NT2/D1 (cell line): ENCODE data around the gene TCF23.

Experiments used
- DNase-seq: peaks from one replicate; pipeline ENCODE4 v3.0.0-alpha.2; 2011; ENCODE audit warnings: low read depth, low spot score
- H3K27me3 ChIP-seq: 2 replicates; pipeline ENCODE4 v1.6.0; 2011; ENCODE audit warnings: mild to moderate bottlenecking; ENCODE audit not compliant: insufficient read length, insufficient read depth
- H3K36me3 ChIP-seq: 2 replicates; pipeline ENCODE4 v1.6.1; 2011; ENCODE audit warnings: mild to moderate bottlenecking, low read length, mixed read lengths; ENCODE audit not compliant: insufficient read depth, insufficient read length
- H3K4me1 ChIP-seq: 2 replicates; pipeline ENCODE4 v1.5.1; 2011; ENCODE audit not compliant: insufficient read depth, insufficient read length
- H3K4me3 ChIP-seq: 2 replicates; pipeline ENCODE4 v1.5.1; 2011; ENCODE audit warnings: low read depth; ENCODE audit not compliant: insufficient read length
- H3K9ac ChIP-seq: 2 replicates; pipeline ENCODE4 v1.6.0; 2011; ENCODE audit warnings: low read depth; ENCODE audit not compliant: insufficient read length
- H3K9me3 ChIP-seq: 2 replicates; pipeline ENCODE4 v1.5.1; 2011; ENCODE audit warnings: mild to moderate bottlenecking, low read length; ENCODE audit not compliant: insufficient read depth
- SUZ12 ChIP-seq: IDR thresholded peaks from 2 replicates; pipeline ENCODE4 v1.6.1; 2011; ENCODE audit not compliant: insufficient read length, insufficient read depth; ENCODE audit errors: extremely low read depth
- YY1 ChIP-seq: IDR thresholded peaks from 2 replicates; pipeline ENCODE4 v1.6.1; 2011; ENCODE audit not compliant: insufficient read length, insufficient read depth
- ZNF274 ChIP-seq: IDR thresholded peaks from 2 replicates; pipeline ENCODE4 v1.6.1; 2011; ENCODE audit warnings: mild to moderate bottlenecking, low read depth, low read length

The TCF23 gene

DNA sequence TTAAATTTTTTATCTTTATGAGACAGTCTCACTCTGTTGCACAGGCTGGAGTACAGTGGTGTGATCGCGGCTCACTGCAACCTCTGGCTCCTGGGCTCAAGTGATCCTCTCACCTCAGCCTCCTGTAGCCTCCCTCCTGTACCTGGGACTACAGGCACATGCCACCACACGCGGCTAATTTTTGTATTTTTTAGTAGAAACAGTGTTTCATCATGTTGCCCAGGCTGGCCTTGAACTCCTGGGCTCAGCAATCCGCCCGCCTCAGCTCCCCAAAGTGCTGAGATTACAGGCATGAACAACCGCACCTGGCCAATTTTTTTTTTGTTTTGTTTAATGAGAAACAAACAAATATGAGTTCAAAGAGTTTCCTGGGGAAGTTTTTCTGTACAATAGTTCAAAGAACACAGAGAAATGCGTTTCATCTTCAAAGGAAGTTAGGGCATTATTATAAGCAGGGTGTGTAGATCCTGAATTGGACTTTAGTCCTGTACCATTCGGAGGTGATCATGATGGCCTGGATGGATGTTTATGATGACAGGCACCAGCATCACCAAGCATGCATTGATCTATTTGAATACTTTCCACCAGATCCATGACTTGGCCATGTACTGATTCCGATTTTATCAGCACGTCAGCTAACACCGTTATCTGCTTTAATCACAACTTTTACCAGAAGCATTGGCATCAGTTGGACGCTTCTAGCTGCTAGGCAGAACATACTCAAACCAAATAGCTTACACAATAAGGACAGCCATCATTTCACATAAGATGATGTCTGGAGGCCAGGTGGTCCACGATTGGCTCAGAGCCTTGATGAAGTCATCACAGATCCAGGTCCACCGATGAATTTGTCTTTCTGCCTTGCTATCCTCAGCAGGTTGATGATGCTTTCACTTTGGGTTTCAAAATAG is 28.9 kb downstream of the TCF23 start:
- no peak for TF ChIP-seq SUZ12
- TF ChIP-seq YY1: no peak
- no peak for TF ChIP-seq ZNF274
- DNase-seq: no peak
- Histone ChIP-seq H3K36me3 (no peaks in the 10 kb centered on the region), H3K9me3 (no peaks in the 10 kb centered on the region), H3K9ac (no peak overlapping the region), H3K4me1 (no peaks in the 10 kb centered on the region), H3K27me3 (no peaks in the 10 kb centered on the region), H3K4me3 (no peak overlapping the region)

DNA sequence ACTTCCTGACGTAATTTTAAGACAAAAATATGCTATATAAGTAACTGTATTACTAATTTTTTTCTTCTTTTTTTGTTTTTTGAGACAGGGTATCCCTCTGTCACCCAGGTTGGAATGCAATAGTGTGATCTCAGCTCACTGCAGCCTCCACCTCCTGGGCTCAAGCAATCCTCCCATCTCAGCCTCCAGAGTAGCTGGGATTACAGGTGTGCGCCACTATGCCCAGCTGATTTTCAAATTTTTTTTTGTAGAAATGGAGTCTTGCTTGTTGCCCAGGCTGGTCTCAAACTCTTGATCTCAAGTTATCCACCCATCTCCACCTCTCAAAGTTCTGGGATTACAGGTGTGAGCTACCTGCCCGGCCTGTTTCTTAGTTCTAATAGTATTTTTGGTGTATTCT is 29.7 kb downstream of the TCF23 start:
- Histone ChIP-seq H3K36me3 (no peaks in the 10 kb centered on the region), H3K4me1 (no peaks in the 10 kb centered on the region), H3K9me3 (no peaks in the 10 kb centered on the region), H3K27me3 (no peaks in the 10 kb centered on the region), H3K9ac (no peak overlapping the region), H3K4me3 (no peak overlapping the region)
- TF ChIP-seq SUZ12: no peak
- no peak for TF ChIP-seq YY1
- no peak for TF ChIP-seq ZNF274
- DNase-seq: no peak

DNA sequence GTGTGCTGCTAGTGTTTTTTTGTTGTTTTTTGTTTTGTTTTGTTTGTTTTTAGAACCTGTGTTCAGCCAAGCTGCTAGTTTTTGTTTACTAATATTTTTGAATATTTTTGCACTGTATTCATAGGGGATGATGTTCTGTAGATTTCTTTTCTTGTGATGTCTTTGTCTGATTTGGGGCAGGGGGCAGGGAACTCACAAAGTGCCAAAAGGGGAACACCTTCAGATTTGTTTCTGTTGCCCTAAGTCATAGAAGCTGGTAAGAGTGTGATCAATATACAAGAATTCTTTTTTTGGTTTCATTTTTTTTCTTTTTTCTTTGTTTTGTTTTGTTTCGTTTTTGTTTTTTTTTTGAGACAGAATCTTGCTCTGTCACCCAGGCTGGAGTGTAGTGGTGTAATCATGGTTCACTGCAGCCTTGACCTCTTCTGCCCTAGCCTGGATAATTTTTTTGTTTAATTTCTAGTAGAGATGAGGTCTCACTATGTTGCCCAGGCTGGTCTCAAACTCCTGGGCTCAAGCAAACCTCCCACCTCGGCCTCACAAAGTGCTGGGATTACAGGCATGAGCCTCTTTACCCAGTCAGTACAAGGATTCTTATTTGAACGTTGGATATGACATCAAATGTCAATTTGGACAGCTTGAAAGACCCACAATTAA is 30.7 kb downstream of the TCF23 start:
- no peaks in the 10 kb centered on the region for H3K36me3 ChIP-seq
- no peak overlapping the region for H3K9ac ChIP-seq
- DNase-seq: no peak
- no peak for TF ChIP-seq SUZ12
- no peak for TF ChIP-seq YY1
- no peak for TF ChIP-seq ZNF274
- H3K27me3 ChIP-seq: no peaks in the 10 kb centered on the region
- H3K4me3 ChIP-seq: no peak overlapping the region
- no peaks in the 10 kb centered on the region for H3K9me3 ChIP-seq
- H3K4me1 ChIP-seq: no peaks in the 10 kb centered on the region

DNA sequence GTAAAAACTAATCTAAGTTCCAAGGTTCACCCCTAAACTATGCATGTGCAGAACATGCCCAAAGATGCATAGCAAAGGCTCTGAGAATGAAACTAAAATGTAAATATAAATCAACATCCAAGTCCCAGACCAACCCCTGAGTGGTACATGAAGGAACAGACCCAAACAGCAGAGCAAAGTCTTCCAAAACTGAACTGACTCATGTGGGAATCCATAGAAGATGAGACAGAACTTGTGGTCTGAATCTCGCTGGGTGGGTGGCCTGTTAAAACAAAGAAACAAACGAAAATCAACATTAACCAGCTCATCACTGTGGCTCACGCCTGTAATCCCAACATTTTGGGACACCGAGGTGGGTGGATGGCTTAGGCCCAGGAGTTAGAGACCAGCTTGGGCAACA is 33.5 kb downstream of the TCF23 start:
- Histone ChIP-seq H3K4me3 (no peak overlapping the region), H3K36me3 (no peaks in the 10 kb centered on the region), H3K4me1 (no peaks in the 10 kb centered on the region), H3K9ac (no peak overlapping the region), H3K9me3 (no peaks in the 10 kb centered on the region), H3K27me3 (no peaks in the 10 kb centered on the region)
- TF ChIP-seq SUZ12 (no peak), ZNF274 (no peak), YY1 (no peak)
- no peak for DNase-seq

DNA sequence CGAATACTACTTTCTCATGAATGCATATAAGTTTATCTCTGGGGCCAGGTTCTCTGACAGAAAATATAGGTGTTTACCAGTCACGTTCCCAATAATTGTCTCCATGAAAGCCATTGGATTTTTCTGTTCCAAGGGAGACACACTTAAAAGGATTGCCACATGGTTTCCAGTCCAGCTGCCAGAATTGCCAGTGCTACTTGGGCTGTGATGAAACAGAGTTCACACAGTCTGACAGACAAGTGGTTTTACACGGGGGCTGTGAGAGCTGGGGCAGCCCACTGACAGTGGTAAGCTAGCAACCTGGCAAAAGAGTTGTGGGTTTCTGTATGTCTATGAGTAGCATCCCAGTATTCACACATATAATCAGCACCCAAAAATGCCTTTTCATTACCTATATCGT is 35.3 kb downstream of the TCF23 start:
- TF ChIP-seq SUZ12 (no peak), ZNF274 (no peak), YY1 (no peak)
- DNase-seq: no peak
- Histone ChIP-seq H3K9ac (no peak overlapping the region), H3K9me3 (no peaks in the 10 kb centered on the region), H3K27me3 (no peaks in the 10 kb centered on the region), H3K4me1 (no peaks in the 10 kb centered on the region), H3K4me3 (no peak overlapping the region), H3K36me3 (no peaks in the 10 kb centered on the region)

DNA sequence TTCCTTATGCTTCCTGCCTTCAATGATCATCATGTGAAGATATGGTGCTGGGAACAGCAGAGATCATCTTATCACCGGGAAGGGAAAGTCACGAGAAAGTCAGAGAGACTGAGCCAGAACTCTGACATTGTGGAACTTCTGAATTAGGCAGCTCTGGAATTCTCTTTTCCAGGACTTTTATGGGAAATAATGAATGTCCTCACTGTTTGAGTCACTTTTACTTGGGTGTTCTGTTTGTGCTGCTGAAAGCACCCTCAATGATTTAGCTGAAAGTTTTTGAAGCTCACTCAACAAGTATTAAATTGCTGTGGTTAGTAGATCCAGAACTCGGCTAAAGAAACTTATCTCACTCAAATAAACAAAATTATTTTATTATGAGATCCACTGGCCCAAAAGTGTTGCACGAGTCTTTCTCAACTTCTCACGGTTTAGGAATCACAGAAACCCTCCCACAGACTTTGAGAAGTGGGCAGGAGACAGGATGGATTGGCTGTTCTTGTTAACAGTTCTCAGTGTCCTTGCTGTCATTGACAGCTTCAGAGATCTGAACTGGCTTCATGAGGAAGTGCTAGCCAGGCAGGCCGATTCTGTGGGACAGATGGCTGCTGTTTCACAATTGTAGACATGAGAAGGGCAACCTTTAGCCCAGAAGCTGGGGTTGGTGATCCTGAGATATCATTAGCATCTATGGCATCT is 36.7 kb downstream of the TCF23 start:
- H3K4me1 ChIP-seq: no peaks in the 10 kb centered on the region
- no peaks in the 10 kb centered on the region for H3K27me3 ChIP-seq
- no peak for TF ChIP-seq SUZ12
- TF ChIP-seq ZNF274: no peak
- no peak for TF ChIP-seq YY1
- no peak overlapping the region for H3K9ac ChIP-seq
- H3K9me3 ChIP-seq: no peaks in the 10 kb centered on the region
- DNase-seq: no peak
- H3K4me3 ChIP-seq: no peak overlapping the region
- no peaks in the 10 kb centered on the region for H3K36me3 ChIP-seq
